Endothelial cell of umbilical vein (primary cell): ENCODE data around the gene BRS3. TPM values are rescaled to one million over a fixed set of nuclear protein-coding genes. Genes with fewer than 3 reads are reported as not detected.

Source experiments
- BruUV-seq: library from RNA; stranded (reverse); fragments of 400-500 nt; replicated peaks from 2 replicates; lab custom pipeline; 2021; lab: Mats Ljungman, UMichigan
- CTCF ChIA-PET: fragments of 300-600, 350-600 bp; sonication (Branson Sonifier 250); formaldehyde crosslinking; loops from one replicate; lab custom pipeline; 2021; ENCODE audit warnings: antibody characterized with exemption, inconsistent platforms; lab: Charles Lee
- POLR2A ChIA-PET: fragments of 300-600, 350-600 bp; sonication (Branson Sonifier 250); formaldehyde crosslinking; loops from one replicate; lab custom pipeline; 2021; ENCODE audit warnings: antibody characterized with exemption, inconsistent platforms; lab: Charles Lee
- DNase-seq: peaks from one replicate; pipeline ENCODE4 v3.0.0-alpha.2; 2011; ENCODE audit warnings: low read depth, low spot score
- FAIRE-seq: peaks from 2 replicates; lab custom pipeline; 2011; peaks lifted over from hg19 to GRCh38; lab: Jason Lieb, UNC
- H2AFZ ChIP-seq: 2 replicates; pipeline ENCODE4 v1.6.0; 2012; ENCODE audit warnings: low read depth, low read length, control low read depth, inconsistent platforms
- H3K27ac ChIP-seq: 2 replicates; pipeline ENCODE4 v1.5.1; 2011; ENCODE audit warnings: low read depth, mild to moderate bottlenecking, control low read depth, low read length, moderate library complexity; ENCODE audit not compliant: insufficient read depth
- H3K27me3 ChIP-seq, 2 experiments: 2 replicates each; pipeline versions ENCODE4 v1.6.0 to v1.6.1; 2011; ENCODE audit warnings: low read length in 2 of 2, mixed read lengths in 1 of 2; ENCODE audit not compliant: control insufficient read depth in 2 of 2, insufficient read depth in 2 of 2
- H3K36me3 ChIP-seq, 2 experiments: 2 replicates in 1 of 2; 3 replicates in 1 of 2; pipeline ENCODE4 v1.5.1; 2011; ENCODE audit warnings: low read length in 2 of 2, mild to moderate bottlenecking in 1 of 2, moderate library complexity in 1 of 2; ENCODE audit not compliant: control insufficient read depth in 2 of 2, insufficient read depth in 2 of 2; ENCODE audit errors: extremely low read depth in 1 of 2
- H3K4me1 ChIP-seq: 3 replicates; pipeline ENCODE4 v1.5.1; 2011; ENCODE audit warnings: mild to moderate bottlenecking, low read length; ENCODE audit not compliant: control insufficient read depth, insufficient read depth; ENCODE audit errors: extremely low read depth
- H3K4me2 ChIP-seq: 2 replicates; pipeline ENCODE4 v1.6.1; 2011; ENCODE audit warnings: low read length, control low read depth, mixed read lengths; ENCODE audit not compliant: insufficient read depth
- H3K4me3 ChIP-seq, 3 experiments: fragments of 200-600 bp in 1 of 3; sonication (generic), shearing (Covaris generic) in 1 of 3; replicated peaks in 1 of 3; 2 replicates each; pipeline ENCODE4 v1.5.1; 2011 to 2016; ENCODE audit warnings: control low read depth in 3 of 3, low read length in 3 of 3, mild to moderate bottlenecking in 2 of 3, inconsistent platforms in 1 of 3, low read depth in 1 of 3, moderate library complexity in 1 of 3; ENCODE audit not compliant: insufficient read depth in 1 of 3
- H3K79me2 ChIP-seq: 2 replicates; pipeline ENCODE4 v1.6.0; 2012; ENCODE audit warnings: low read length, inconsistent platforms; ENCODE audit not compliant: control insufficient read depth, insufficient read depth
- H3K9ac ChIP-seq: replicated peaks from 2 replicates; pipeline ENCODE3; 2011; ENCODE audit warnings: low read length, control low read depth; ENCODE audit not compliant: insufficient read depth; ENCODE audit errors: extremely low read depth
- H3K9me1 ChIP-seq: replicated peaks from 3 replicates; pipeline ENCODE4 v1.6.0; 2011; ENCODE audit warnings: mild to moderate bottlenecking, low read length; ENCODE audit not compliant: control insufficient read depth, insufficient read depth; ENCODE audit errors: extremely low read depth
- H3K9me3 ChIP-seq: replicated peaks from 2 replicates; pipeline ENCODE4 v1.5.1; 2012; ENCODE audit warnings: low read length, inconsistent platforms; ENCODE audit not compliant: control insufficient read depth, insufficient read depth
- H4K20me1 ChIP-seq: replicated peaks from 2 replicates; pipeline ENCODE3; 2011; ENCODE audit warnings: mild to moderate bottlenecking, low read length; ENCODE audit not compliant: control insufficient read depth, insufficient read depth; ENCODE audit errors: extremely low read depth
- CTCF ChIP-seq, 2 donors: IDR thresholded peaks; 1 replicate in 1 of 2; 2 replicates in 1 of 2; pipeline ENCODE4 v1.5.1; 2011; ENCODE audit warnings: low read length in 2 of 2, mild to moderate bottlenecking in 2 of 2, moderate library complexity in 2 of 2, control low read depth in 1 of 2, inconsistent platforms in 1 of 2, low read depth in 1 of 2; ENCODE audit not compliant: insufficient read depth in 1 of 2; ENCODE audit errors: extremely low read depth in 1 of 2
- EZH2 ChIP-seq: IDR thresholded peaks from 2 replicates; pipeline ENCODE4 v1.6.1; 2012; ENCODE audit warnings: borderline replicate concordance, low read depth, mild to moderate bottlenecking, moderate library complexity, low read length, inconsistent platforms; ENCODE audit not compliant: severe bottlenecking
- FOS ChIP-seq: IDR thresholded peaks from 2 replicates; pipeline ENCODE4 v1.6.1; 2011; ENCODE audit warnings: mild to moderate bottlenecking, low read length, moderate library complexity, borderline replicate concordance; ENCODE audit not compliant: insufficient read depth
- GATA2 ChIP-seq: IDR thresholded peaks from 2 replicates; pipeline ENCODE4 v1.7.0; 2011; ENCODE audit warnings: low read depth, mild to moderate bottlenecking, moderate library complexity, mixed read lengths, low read length; ENCODE audit not compliant: insufficient read length, insufficient read depth
- JUN ChIP-seq: IDR thresholded peaks from 2 replicates; pipeline ENCODE4 v1.6.1; 2011; ENCODE audit warnings: borderline replicate concordance, low read depth; ENCODE audit not compliant: insufficient read length, insufficient read depth
- MAX ChIP-seq: IDR thresholded peaks from 2 replicates; pipeline ENCODE4 v1.6.1; 2011; ENCODE audit not compliant: insufficient read depth, insufficient read length
- MYC ChIP-seq: IDR thresholded peaks from one replicate; pipeline ENCODE4 v1.6.1; 2011; ENCODE audit warnings: mild to moderate bottlenecking, low read depth, low read length
- POLR2A ChIP-seq: IDR thresholded peaks from 2 replicates; pipeline ENCODE4 v1.6.1; 2012; ENCODE audit warnings: low read depth, mild to moderate bottlenecking, control low read depth, low read length
- POLR2AphosphoS5 ChIP-seq: IDR thresholded peaks from 2 replicates; pipeline ENCODE4 v1.6.1; 2012; ENCODE audit warnings: low read depth, mild to moderate bottlenecking, control low read depth, low read length, moderate library complexity; ENCODE audit not compliant: insufficient read depth
- dilution Hi-C: fragments of 300-500 bp; cut with MboI; formaldehyde crosslinking; loops from one replicate; pipeline ENCODE4 v1.15.0; 2019; ENCODE audit warnings: low sequenced_read_pairs; ENCODE audit not compliant: extremely low pct_ligation_motif_present
- intact Hi-C: fragments of 100-400 bp; cut with micrococcal nuclease; formaldehyde crosslinking; loops from one replicate; pipeline ENCODE4 v1.10.0; 2022
- polyA plus RNA-seq, 4 experiments: library from polyadenylated mRNA; depleted of rRNA in 3 of 4; stranded (reverse) in 3 of 4; unstranded in 1 of 4; fragments of >200 nt; gene quantifications; 2 replicates each; pipeline versions ENCODE4 v1.2.1 to v1.2.3, GENCODE V29; 2011 to 2012; ENCODE audit warnings: missing spikeins in 1 of 4
- total RNA-seq: library from RNA; stranded (reverse); gene quantifications from 2 replicates; pipeline ENCODE4 v1.2.3, GENCODE V29; 2021

Gene BRS3
- total and polyA plus RNA-seq, 2 donors (not counting 3 experiments of a cell fraction or from before 2014, with no cell fraction given): not detected

GRCh38 chrX:136528645-136529315 lies 41.0 kb downstream of the BRS3 start:
- no TSS peak for BruUV-seq
- H2AFZ ChIP-seq: no peak overlapping the region
- dilution Hi-C loops: no loop called here
- no peaks in the 10 kb centered on the region for H3K27me3 ChIP-seq
- no peaks in the 10 kb centered on the region for H3K79me2 ChIP-seq
- no peak overlapping the region for H3K9ac ChIP-seq
- FAIRE-seq: no peak
- intact Hi-C loops: no loop called here
- TF ChIP-seq POLR2A (no peak), EZH2 (no peak), MAX (no peak), JUN (no peak), CTCF (IDR thresholded peaks at IDR 0.05; ENCODE audit: extremely low read depth in 1 of 2, insufficient read depth in 1 of 2, low read depth in 1 of 2, low read length in 2 of 2) (no peak), MYC (no peak), FOS (no peak), POLR2AphosphoS5 (no peak), GATA2 (no peak)
- H3K4me2 ChIP-seq: no peak overlapping the region
- no peaks in the 10 kb centered on the region for H3K4me1 ChIP-seq
- DNase-seq: no peak
- no peak overlapping the region for H3K4me3 ChIP-seq
- ChIA-PET POLR2A (no interaction called here), CTCF (no interaction called here)
- H3K9me3 ChIP-seq: no peaks in the 10 kb centered on the region
- H3K36me3 ChIP-seq: no peaks in the 10 kb centered on the region
- no peak overlapping the region for H3K27ac ChIP-seq
- H4K20me1 ChIP-seq: no peaks in the 10 kb centered on the region
- no peaks in the 10 kb centered on the region for H3K9me1 ChIP-seq
